RPMI7951 (cell line): Measurements from ENCODE around the gene NUP85. TPM values are rescaled to one million over a fixed set of nuclear protein-coding genes. Genes with fewer than 3 reads are reported as not detected.
"Not testable (repeated sequence)": the region's sequence is repeated elsewhere in the genome, so short reads cannot be mapped to it uniquely, and the experiment has no call there.

Experiments
- DNase-seq: peaks from one replicate; pipeline ENCODE4 v3.0.0-alpha.2; 2012; ENCODE audit warnings: low read depth
- total RNA-seq: library from RNA; depleted of rRNA; stranded (reverse); fragments of >200 nt; shearing (Covaris generic); gene quantifications from 2 replicates; pipeline ENCODE4 v1.2.3, GENCODE V29; 2014

NUP85 gene
- total RNA-seq, 1 experiment from 2014 or later, result 62.7 TPM

DNA sequence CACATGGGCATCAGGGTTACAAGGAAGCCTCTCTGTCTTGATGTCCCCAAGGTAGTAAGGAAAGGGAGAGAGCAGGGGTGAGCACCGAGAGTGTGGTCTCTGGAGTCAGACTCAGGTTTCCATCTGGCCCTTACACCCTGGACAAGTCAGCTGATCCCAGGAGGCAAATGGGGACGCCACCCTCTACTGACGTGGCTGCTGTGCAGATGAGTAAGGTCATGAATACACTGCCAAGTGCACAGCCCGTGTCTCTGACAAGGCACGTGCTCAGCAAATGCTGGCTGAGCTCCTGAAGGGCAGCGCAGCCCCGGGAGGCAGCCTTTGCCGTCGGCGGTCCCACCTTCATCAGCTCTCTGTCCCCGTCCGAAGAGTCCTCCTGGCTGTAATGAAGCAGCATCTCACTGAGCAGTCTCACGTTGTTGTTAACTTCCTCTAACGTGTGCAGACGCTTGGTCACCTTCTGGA is 36.5 kb downstream of the NUP85 start:
- peak; percentile 60 for DNase-seq

DNA sequence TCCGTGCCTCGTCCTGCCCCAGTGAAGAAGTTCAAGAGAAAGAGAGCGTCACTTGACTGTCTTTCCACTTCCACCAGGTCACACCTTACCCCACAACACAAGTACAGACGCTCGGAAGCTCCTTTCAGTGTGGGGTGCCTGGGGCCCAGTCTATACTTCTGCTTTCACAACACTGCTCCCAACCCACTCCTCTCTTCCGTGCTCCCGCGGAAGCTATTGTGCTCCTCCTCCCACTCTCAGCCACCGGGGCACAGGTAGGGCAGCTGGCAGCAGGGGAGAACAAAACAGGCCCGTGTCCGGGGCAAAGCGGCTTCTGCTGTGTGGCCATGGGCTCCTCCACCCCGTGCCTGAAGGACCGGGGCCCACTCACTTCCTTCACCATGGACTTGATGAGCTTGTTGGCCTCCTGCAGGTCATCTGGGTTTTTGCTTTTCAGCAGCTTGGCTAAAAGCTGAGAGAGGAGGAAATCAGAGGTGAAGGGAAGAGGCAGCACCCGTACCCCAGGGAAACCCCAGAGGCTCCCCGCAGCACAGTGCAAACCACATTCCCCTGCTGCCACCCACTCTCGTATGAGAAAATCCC is 37.1 kb downstream of the NUP85 start:
- no peak for DNase-seq

DNA sequence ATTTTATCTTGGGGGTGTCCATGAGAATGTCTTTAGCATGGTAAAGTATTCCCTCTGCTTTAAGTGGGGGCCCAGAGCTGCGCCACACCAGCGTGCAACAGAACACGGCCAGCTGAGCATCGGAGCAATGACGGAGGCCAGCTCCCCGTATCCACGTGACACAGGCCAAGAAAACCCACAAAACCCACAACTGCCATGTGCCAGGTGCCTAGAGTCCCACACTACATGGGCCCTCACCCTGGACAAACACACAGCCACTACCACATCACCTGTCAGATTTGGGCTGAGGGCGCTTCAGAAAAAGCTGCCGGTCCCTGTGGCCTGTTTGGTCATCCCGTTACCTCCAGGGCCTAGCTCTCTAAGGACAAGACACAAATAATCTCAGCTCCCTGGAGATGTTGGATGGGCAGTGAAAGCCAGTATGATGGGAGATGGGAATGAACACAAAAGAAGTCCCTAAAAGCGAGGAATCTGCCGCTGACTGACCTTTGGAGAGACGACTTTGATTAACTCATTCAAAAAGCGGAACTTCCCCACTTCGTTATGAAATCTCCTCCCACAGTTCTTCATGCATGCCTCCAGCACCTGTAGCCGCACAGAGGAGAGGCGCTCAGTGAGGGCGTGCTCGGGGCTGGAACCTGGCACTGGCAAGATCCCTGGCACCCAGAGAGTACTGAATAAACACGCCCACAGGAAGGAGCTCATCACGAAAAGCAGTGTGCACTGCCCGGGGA is 38.8 kb downstream of the NUP85 start:
- no peak for DNase-seq

DNA sequence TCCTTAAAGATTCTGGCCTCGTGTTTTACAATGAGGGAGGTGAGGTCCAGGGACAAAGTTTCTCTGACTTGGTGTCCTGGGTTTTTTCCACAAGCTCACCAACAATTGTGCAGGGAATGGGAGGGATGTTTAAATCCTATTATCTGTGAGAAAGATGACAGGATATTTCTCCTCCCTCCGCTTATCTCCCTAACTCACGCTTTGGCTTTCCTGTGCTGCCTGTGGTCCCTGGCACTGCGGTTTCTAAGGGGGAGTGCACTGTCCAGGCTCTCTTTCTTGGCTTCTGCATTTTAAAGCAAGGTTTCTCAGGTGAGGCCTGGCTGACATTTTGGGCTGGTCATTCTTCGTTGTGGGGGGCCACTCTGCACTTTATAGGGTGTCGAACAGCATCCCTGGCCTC is 39.5 kb downstream of the NUP85 start:
- no peak for DNase-seq

DNA sequence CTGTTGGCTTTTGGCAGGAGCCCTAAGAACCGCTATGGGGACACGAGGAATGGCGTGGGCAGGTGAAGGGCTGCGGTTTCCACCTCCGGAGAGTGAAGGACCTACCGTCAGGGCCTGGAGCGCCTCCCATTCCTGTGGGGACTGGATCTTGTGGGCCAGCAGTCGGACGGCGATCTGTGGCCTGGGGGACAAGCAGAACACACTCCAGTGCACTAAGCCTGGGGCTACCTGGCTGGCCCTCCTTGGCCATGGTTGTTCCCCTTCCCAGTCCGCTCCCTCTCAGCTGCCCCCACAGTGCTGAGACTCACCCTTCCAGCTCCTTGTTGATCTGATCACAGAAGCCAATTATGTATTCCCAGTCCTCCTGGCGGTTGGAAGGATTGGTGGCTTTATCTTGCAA is 40.9 kb downstream of the NUP85 start:
- no peak for DNase-seq

DNA sequence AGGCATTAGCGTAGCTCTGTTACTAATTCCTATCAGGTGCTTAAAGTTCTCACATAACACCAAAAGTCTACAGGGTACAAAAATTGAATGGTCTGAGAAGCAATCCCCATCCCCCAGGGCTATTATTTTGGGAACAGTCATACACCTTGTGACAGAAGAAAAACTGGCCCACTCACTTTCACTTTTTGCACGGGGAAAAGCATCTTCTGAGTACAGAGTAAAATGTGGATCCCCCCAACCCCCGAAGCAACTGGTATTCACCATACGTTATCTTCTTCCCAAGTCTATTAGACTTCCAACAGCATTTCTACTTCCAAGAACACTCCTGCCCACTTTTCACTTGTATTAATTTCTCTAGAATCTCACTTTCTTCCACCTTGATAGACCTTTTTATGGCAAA is 44.1 kb downstream of the NUP85 start:
- no peak for DNase-seq

DNA sequence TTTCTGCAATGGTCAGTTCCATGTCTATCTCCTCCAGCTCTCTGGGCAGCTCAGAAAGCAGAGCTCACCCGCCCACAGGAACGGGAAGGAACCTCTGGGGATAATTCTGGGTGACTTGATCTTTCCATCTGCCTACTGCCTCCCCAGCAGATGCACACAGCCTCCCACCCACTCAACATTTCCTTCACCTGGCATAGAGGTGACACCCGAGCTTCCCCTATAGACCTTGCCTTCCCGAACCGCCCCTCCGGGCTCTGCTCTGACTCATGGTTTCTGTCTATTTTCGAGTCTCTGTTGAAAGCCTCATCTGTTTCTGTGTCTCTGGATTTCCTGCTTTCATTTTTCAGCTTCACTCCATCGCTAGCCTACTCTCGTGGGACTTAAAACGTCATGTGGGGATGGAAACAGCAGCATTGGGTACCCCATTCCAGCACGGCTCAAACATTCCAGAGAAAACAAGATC is 44.6 kb downstream of the NUP85 start:
- peak; percentile 75 for DNase-seq

DNA sequence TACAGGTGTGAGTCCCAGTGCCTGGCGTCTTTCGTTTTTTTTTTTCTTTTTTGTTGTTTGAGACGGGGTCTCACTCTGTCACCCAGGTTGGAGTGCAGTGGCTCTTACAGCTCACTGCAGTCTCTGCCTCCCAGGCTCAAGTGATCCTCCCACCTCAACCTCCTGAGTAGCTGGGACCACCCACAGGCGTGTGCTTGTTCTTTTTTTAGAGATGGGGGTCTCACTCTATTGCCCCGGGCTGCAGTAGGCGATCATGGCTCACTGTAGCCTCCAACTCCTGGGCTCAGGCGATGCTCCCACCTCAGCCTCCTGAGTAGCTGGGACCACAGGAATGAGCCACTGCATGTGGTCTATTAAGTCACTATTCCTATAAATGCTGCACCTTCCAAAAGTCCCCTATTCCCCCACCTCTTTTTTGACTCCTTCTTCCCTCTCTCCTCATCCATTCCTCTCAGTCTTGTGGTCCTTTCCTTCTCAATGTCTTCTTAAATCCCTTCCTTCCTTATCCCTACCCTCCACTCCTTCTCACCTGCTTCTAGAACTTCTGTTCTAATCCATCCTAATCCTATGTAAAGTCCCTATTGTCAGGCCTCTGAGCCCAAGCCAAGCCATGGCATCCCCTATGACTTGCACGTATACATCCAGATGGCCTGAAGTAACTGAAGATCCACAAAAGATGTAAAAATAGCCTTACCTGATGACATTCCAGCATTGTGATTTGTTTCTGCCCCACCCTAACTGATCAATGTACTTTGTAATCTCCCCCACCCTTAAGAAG is 46.7 kb downstream of the NUP85 start:
- no peak for DNase-seq

DNA sequence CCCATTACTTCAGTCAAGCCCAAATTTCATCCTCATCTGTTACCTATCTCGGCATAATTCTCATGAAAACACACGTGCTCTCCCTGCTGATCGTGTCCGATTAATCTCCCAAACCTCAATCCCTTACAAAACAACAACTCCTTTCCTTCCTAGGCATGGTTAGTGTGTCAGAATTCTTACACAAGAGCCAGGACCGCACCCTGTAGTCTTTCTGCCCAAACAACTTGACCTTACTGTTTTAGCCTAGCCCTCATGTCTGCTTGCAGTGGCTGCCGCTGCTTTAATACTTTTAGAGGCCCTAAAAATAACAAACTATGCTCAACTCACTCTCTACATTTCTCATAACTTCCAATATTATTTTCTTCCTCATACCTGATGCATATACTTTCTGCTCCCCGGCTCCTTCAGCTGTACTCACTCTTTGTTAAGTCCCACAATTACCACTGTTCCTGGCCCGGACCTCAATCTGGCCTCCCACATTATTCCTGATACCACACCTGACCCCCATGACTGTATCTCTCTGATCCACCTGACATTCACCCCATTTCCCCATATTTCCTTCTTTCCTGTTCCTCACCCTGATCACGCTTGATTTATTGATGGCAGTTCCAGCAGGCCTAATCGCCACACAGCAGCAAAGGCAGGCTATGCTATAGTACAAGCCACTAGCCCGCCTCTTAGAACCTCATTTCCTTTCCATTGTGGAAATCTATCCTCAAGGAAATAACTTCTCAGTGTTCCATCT is 50.6 kb downstream of the NUP85 start:
- not testable (repeated sequence) for DNase-seq

DNA sequence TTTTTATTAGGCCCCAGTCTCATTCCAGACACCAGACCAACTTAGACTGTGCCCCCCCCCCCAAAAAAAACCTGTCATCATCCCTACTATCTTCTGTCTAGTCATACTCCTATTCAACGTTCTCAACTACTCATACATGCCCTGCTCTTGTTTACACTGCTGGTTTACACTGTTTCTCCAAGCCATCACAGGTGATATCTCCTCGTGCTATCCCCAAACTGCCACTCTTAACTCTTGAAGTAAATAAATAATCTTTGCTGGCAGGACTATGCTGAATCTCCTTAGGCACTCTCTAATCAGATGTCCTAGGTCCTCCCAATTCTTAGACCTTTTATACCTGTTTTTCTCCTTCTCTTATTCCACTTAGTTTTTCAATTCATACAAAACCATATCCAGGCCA is 51.7 kb downstream of the NUP85 start:
- not testable (repeated sequence) for DNase-seq

DNA sequence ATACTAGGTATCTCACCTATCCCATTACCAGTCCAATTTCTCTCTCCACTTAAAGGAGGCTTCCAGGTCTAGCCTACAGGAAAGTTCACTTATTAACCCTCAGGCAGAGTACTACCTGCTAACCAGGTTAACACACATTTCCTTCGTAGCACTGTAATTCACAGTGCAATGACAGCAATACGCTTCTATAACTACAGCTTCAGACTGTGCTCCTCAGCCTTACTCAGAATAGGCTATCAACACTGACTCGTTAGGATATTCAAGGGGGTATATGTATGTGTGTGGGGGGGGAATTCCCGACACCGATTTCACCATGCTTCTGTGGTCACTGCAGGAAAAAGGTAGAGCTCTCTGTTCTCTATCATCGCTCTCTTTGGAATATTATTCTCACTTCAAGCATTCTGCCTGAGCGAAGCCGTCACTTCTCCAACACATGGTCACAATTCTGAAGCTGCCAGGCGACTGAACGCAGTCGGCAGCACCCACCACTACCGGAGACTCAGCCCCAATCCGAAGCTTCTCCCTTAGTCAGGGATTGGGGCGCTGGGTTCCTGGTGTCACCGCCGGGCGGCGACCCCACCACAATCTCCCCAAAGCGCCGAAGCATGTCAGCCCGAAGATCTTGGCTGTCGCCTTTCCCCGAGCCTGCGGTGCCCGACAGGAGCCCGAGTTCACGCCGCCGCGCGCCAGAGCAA is 55.3 kb downstream of the NUP85 start:
- no peak for DNase-seq

DNA sequence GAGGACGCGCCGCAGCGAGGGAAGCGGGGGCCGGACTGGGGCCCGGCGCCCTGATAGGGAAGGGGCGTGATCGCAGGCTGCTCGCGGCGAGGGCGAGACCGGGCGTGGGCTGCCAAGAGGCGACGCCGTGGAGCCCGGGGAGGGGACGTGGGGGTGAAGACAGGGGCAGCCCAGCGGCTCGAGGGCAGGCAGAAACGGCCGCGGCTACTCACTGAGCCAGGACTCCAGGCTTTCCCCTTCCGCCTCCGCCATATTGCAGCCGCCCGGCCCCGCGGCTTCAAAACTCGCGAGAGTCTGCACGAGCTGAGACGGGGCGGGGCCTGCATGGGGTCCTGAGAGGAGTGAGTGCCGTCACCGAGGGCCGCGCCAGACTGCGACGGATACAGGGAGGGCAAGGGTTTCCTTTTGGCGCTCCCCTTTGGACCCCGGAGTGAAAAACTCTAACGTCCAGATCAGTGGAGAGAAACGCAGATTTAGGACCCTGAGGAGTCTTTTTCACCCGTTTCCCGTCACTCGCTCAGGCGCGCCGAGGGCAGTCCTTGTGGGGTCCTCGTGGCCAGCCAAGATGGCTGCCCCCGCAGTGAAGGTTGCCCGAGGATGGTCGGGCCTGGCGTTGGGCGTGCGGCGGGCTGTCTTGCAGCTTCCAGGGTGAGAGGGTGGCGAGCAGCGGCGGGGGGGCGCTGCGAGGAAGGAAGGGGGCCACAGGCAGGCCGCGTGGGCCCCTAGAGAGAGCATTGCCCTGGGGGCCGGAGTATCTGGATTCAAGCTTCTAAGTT is 56.0 kb downstream of the NUP85 start, which contains the start of the genes GGA3 and MRPS7:
GGA3 (minus strand) TSS at position 271 of the 776 bp plus-strand sequence; CDS start at position 252, 19 bp downstream.
MRPS7 (plus strand) TSS at position 544 of the 776 bp plus-strand sequence; CDS start at position 566, 22 bp downstream.
- peak; percentile 87 for DNase-seq

DNA sequence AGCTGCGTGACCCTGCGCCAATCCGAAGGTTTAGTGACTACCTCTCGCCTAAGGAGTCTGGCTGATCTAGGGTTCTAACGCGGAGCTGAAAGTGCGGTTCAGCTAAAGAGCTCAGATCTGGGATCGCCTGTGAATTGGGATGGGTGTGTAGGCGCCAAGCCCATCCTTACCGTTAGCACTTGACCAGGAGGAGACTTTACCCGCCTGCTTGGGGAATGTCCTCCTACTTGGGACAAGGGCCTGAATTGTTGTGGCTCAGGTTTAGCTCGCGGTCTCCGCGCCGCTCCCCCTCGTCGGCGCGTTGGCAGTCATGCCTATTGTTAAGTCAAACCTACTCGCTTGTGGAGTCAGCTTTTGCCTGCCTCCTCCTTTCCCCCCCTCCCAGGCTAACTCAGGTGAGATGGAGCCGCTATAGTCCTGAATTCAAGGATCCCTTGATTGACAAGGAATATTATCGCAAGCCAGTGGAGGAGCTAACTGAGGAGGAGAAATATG is 56.7 kb downstream of the NUP85 start:
- no peak for DNase-seq

DNA sequence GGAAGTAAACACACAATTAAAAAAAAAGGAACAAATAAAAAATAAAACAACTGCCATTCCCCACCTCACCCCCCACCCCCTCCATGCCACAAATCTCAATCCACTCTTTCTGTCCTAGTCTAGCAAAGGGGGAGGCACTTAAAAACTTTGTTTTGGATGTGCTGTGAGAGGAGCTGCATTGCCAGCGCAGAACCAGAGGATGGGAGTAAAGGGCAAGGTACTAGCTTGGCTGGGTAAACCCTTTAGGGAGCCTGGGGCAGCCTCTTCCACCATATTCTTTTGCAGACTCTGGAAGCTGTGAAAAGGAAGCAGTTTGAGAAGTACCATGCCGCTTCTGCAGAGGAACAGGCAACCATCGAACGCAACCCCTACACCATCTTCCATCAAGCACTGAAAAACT is 57.6 kb downstream of the NUP85 start:
- DNase-seq, result no peak

DNA sequence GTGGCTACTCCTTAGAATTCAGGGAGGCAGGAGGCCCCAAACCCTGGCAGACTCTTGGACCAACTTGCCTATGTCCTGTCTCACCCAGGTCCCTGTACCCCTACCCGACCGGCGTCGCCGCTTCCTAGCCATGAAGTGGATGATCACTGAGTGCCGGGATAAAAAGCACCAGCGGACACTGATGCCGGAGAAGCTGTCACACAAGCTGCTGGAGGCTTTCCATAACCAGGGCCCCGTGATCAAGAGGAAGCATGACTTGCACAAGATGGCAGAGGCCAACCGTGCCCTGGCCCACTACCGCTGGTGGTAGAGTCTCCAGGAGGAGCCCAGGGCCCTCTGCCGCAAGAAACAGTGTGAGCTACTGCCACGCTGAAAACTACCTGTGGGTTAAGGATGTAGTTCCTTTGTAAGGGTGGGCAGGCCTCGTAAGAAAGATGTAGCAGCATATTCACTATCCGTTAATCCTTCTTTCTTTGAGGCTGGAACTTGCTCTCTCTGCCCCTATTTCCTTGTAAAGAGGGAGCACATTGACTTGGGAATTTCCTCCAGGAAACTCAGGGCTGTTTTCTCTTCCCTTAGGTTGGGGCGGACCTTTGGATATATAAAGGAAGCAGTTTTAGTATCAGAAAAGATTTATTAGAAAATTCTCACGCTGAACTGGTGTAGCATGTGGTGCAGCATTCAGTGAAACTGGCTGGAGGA is 60.3 kb downstream of the NUP85 start:
- DNase-seq, result no peak

DNA sequence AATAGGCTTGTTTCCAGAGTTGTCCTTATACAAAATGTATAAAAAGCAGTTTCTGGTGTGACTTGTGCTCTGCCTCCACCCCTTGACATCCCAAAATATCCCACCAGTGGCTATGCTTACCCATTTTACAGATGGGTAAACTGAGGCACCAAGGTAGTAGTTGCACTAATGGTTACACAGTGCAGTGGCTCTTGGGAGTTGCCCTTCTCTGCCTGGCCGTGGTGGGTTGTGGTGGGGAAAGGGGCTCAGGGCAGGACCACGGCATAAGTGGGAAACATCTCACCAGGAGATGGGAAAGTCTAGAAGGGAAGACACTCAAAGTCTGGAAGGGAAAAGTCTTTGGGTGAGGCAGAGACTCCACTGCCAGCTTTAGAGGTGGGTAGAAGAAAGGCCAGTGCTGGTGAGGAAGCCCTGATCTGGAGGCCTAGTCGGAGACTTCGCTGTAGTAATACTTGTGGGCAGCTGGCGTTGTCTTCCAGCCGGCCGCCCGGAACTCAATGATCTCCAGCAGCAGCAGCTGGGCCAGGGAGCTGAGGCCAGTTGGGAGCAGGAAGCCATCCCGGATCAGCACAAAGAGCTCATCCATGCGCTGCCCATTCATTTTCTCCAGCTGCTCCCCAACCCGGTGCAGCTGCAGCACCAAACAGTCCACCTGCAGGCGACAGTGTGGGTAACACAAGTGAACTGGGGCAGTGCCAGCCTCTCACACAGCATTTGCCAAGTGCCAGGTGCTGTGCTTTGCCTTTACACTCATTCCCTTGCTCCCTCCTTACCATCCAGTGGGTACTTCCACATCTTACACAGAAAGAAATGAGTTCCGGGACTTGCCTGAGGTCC is 61.1 kb downstream of the NUP85 start:
- DNase-seq, result no peak

DNA sequence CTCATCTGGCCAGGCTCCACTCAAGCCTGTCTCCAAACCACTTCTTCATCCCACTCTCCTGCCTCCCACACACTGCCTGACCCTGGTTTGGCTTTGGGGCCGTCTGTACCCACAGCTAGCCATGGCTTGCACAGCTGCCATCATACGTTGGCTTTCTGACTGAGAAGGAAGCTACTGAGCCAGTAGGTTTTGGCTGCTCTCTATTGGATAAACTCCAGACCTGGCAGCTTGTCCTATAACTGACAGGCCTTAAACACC is 61.6 kb downstream of the NUP85 start:
- DNase-seq, result no peak

DNA sequence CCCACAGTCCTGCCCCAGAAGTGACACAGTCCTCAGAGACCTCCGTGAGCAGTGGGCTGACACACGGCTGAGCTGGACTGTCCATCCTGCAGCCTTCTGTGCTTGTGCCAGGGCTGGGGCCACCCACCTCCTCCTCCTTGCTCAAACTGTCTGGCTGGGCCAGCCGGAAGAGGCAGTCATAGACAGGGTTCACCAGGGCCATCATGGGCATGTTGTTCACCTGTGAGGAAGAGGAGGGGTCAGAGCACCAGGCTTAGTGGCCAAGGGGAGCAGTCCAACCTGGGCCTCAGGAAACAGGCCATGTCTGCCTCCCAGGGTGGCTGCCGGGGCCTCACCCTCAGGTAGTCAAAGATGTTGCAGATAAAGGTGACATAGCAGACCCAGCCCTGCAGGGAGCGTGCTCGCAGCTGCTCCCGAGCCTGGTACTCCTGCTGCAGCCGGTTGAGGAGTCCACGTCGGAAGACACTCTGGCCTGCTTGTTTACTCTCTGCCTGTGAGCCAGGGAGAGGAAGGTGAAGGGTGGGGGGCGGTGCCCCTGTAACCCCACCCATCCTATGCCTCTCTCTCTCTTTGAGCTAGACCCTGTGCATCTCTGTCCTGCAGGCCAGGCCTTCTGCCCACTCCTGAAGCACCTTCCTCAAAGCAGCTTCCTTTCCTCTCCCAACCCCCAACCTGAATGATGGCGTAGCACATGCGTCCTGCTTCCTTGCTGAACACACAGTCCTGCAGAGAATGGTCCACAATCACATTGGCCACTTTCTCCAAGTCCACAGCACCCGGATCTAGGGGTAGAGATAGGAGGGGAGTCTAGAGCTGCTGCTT is 62.1 kb downstream of the NUP85 start:
- no peak for DNase-seq
